ENCODE data around the gene ME3.

DNA sequence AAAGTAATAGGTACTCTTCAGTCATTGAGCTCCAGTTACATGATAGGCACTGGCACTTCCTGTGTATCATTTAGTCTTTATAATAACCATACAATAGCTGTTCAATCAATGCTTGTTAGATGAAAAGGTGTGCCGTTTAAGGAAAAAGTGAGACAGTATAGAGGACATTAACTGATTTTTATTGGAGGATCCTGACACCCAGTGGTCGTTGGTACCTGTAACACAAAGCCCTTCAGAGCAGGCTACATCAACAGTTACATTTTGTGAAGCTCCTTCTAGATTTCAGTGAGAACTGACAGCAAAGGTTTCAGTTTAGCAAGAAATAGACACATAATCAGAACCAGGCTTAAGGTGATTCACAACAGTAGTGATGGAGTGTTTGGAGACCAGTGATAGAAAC lies 253.5 kb downstream of the ME3 start:
- TF ChIP-seq, protein P1, sequence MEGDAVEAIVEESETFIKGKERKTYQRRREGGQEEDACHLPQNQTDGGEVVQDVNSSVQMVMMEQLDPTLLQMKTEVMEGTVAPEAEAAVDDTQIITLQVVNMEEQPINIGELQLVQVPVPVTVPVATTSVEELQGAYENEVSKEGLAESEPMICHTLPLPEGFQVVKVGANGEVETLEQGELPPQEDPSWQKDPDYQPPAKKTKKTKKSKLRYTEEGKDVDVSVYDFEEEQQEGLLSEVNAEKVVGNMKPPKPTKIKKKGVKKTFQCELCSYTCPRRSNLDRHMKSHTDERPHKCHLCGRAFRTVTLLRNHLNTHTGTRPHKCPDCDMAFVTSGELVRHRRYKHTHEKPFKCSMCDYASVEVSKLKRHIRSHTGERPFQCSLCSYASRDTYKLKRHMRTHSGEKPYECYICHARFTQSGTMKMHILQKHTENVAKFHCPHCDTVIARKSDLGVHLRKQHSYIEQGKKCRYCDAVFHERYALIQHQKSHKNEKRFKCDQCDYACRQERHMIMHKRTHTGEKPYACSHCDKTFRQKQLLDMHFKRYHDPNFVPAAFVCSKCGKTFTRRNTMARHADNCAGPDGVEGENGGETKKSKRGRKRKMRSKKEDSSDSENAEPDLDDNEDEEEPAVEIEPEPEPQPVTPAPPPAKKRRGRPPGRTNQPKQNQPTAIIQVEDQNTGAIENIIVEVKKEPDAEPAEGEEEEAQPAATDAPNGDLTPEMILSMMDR (conservative IDR thresholded peaks at IDR 0.05 in 1 of 2, IDR thresholded peaks at IDR 0.05 in 1 of 2; ENCODE audit: low read depth in 1 of 2, low read length in 2 of 2) = peak in 1 of 2 donors; percentile 22
- TF ChIP-seq EZH2 (IDR thresholded peaks at IDR 0.05; ENCODE audit: low read length, missing control alignments) = no peak

All from fibroblast of lung (primary cell).